SU-DHL-6 (cell line): ENCODE results near the gene PDE6C.

ENCODE experiments used
- H2AFZ ChIP-seq: fragments of 200-600 bp; sonication (generic); 2 replicates; pipeline ENCODE4 v1.6.1; 2014; ENCODE audit warnings: low read depth, mild to moderate bottlenecking, moderate library complexity, mixed read lengths, antibody characterized with exemption, low read length; ENCODE audit not compliant: severe bottlenecking
- H3F3A ChIP-seq: fragments of 200-600 bp; shearing (Covaris generic); 2 replicates; pipeline ENCODE4 v1.6.0; 2016; ENCODE audit warnings: antibody characterized with exemption, mild to moderate bottlenecking; ENCODE audit not compliant: insufficient read depth
- H3K27ac ChIP-seq: fragments of 200-600 bp; sonication (generic); 2 replicates; pipeline ENCODE4 v1.5.1; 2016; ENCODE audit warnings: low read depth, mild to moderate bottlenecking, low read length, moderate library complexity, mixed read lengths
- H3K27me3 ChIP-seq: fragments of 200-600 bp; sonication (generic), shearing (Covaris generic); 2 replicates; pipeline ENCODE4 v1.6.0; 2014; ENCODE audit warnings: mild to moderate bottlenecking, low read length
- H3K36me3 ChIP-seq: fragments of 200-600 bp; sonication (generic); 2 replicates; pipeline ENCODE4 v1.6.1; 2014; ENCODE audit warnings: mild to moderate bottlenecking, low read length, mixed read lengths
- H3K4me2 ChIP-seq: fragments of 300-600, 200-600 bp; shearing (Covaris generic), sonication (generic); 2 replicates; pipeline ENCODE4 v1.6.0; 2014; ENCODE audit warnings: low read length, low read depth, mild to moderate bottlenecking; ENCODE audit not compliant: poor library complexity, severe bottlenecking
- H3K4me3 ChIP-seq: fragments of 200-600 bp; sonication (generic); 2 replicates; pipeline ENCODE4 v1.5.1; 2014; ENCODE audit warnings: antibody characterized with exemption, low read length, mild to moderate bottlenecking, mixed read lengths; ENCODE audit not compliant: insufficient read depth, poor library complexity, severe bottlenecking
- H3K79me2 ChIP-seq: fragments of 200-600 bp; sonication (generic); 2 replicates; pipeline ENCODE4 v1.6.1; 2014; ENCODE audit warnings: mild to moderate bottlenecking, low read length, moderate library complexity; ENCODE audit not compliant: insufficient read depth
- H3K9ac ChIP-seq: fragments of 200-600 bp; sonication (generic); 2 replicates; pipeline ENCODE4 v1.7.0; 2014; ENCODE audit warnings: mild to moderate bottlenecking, low read length
- H3K9me2 ChIP-seq: fragments of 200-600 bp; sonication (generic); replicated peaks from 2 replicates; pipeline ENCODE4 v1.6.1; 2014; ENCODE audit warnings: low read length; ENCODE audit not compliant: insufficient read depth
- H3K9me3 ChIP-seq: fragments of 200-600 bp; sonication (generic); 2 replicates; pipeline ENCODE4 v1.6.1; 2014; ENCODE audit warnings: low read length, mixed read lengths; ENCODE audit not compliant: insufficient read depth
- H4K20me1 ChIP-seq: fragments of 200-600 bp; sonication (generic); 2 replicates; pipeline ENCODE4 v1.6.1; 2014; ENCODE audit warnings: low read depth, mild to moderate bottlenecking, antibody characterized with exemption, low read length, moderate library complexity, mixed read lengths
- CTCF ChIP-seq: fragments of 200-600 bp; sonication (generic); IDR thresholded peaks from one replicate; pipeline ENCODE4 v1.5.1; 2017; ENCODE audit warnings: antibody characterized with exemption, mild to moderate bottlenecking, low read length, moderate library complexity; ENCODE audit not compliant: insufficient read depth, poor library complexity, severe bottlenecking
- EZH2phosphoT487 ChIP-seq: fragments of 200-600 bp; sonication (generic), shearing (Covaris generic); conservative IDR thresholded peaks from 2 replicates; pipeline ENCODE4 v1.6.1; 2018; ENCODE audit warnings: mild to moderate bottlenecking, antibody characterized with exemption, low read length, moderate library complexity, mixed read lengths

Gene PDE6C

GRCh38 chr10:93697207-93697606, 84.9 kb downstream of the PDE6C start:
- Histone ChIP-seq H3K9me3 (no peaks in the 10 kb centered on the region), H2AFZ (no peak overlapping the region), H3K9ac (no peak overlapping the region), H3K27me3 (no peaks in the 10 kb centered on the region), H3K4me3 (no peak overlapping the region), H3K27ac (no peak overlapping the region), H3K79me2 (peaks cover 15% of the 10 kb centered on the region), H3K36me3 (peaks cover 47% of the 10 kb centered on the region; the same call in 1 of the 2 replicates), H3F3A (peaks cover 13% of the 10 kb centered on the region; the same call in 1 of the 2 replicates), H3K9me2 (no peaks in the 10 kb centered on the region), H3K4me2 (no peak overlapping the region), H4K20me1 (no peaks in the 10 kb centered on the region)
- no peak for TF ChIP-seq EZH2phosphoT487
- TF ChIP-seq CTCF: no peak

DNA sequence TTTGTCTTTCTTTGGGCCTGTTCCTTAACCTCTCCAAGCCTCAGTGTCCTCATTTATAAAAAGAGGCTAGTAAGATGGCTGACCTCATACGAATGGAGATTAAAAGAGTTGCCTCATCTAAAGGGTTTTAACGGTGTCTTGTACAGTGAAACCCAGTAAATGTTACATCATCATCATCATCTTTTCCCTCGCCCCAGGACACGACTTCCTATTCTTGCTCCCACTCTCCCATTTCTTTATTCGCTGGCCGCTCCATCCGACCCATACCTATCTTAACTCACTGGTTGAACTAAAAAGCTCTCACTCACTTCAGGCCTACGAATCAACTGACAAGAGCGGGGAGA, 89.5 kb downstream of the PDE6C start:
- peak overlapping the region; percentile 87 for H3K4me3 ChIP-seq
- H4K20me1 ChIP-seq: no peaks in the 10 kb centered on the region
- peak overlapping the region; percentile 86 for H3K4me2 ChIP-seq
- H3F3A ChIP-seq: peaks cover 9% of the 10 kb centered on the region; the same call in 1 of the 2 replicates
- no peaks in the 10 kb centered on the region for H3K9me3 ChIP-seq
- H3K27ac ChIP-seq: peak overlapping the region; percentile 44
- H3K9me2 ChIP-seq: no peaks in the 10 kb centered on the region
- peak overlapping the region; percentile 76 for H2AFZ ChIP-seq
- peaks cover 27% of the 10 kb centered on the region; the same call in 1 of the 2 replicates for H3K36me3 ChIP-seq
- TF ChIP-seq CTCF: no peak
- TF ChIP-seq EZH2phosphoT487: no peak
- peaks cover 5% of the 10 kb centered on the region; the same call in 1 of the 2 replicates for H3K79me2 ChIP-seq
- no peaks in the 10 kb centered on the region for H3K27me3 ChIP-seq
- H3K9ac ChIP-seq: peak overlapping the region; percentile 71

DNA sequence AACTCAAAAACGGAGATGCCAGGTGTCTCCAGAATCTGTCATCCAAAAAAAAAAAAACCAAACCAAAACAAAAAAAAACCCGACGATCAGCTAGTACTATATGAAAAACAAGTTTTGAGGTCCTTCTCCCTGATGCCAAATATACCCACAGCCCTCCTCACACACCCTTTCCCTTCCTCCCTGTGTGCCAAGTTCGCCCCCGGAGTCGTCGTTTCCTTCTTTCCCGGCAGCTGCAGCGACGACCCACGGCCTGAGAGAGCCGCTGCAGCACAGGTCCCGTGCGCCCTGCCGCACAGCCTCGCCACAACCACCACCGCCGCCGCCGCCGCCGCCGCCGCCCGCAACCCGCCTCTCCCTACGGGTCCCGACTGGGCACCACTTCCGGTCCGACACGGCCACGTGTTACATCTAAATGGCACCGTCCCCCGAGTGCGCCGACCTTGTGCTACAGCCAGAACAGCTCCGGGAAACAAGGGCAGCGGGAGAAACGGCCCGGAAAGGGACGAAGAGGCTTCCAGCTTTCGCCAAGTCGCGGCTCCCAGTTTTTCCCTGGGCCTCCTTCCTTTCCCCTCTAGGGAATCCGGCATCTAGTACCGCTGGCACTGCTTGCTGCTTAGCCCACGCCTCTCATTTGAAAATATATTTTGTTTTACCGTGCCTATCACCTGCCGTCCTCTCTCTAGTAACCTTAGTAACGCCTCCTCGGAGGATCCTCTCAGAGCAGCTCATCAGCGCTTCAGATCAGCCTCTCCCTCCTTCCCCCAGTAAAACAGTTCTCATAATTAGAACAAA, 90.1 kb downstream of the PDE6C start, which contains the start of gene FRA10AC1:
Gene FRA10AC1 (minus strand): TSS at position 383 of the 792 bp plus-strand sequence. CDS start 2,486 bp downstream, outside the sequence.
- TF ChIP-seq EZH2phosphoT487: no peak
- no peak for TF ChIP-seq CTCF
- peaks cover 5% of the 10 kb centered on the region; the same call in 1 of the 2 replicates for H3K79me2 ChIP-seq
- peak within 1 kb of the TSS; percentile 99 for H2AFZ ChIP-seq
- peak within 1 kb of the TSS; percentile 94 for H3K4me2 ChIP-seq
- H4K20me1 ChIP-seq: no peaks in the 10 kb centered on the region
- H3K27me3 ChIP-seq: no peaks in the 10 kb centered on the region
- H3K36me3 ChIP-seq: peaks cover 24% of the 10 kb centered on the region; the same call in 1 of the 2 replicates
- peak within 1 kb of the TSS; percentile 87 for H3K4me3 ChIP-seq
- peak within 1 kb of the TSS; percentile 44 for H3K27ac ChIP-seq
- H3K9ac ChIP-seq: peak within 1 kb of the TSS; percentile 71
- H3F3A ChIP-seq: peaks cover 9% of the 10 kb centered on the region; the same call in 1 of the 2 replicates
- no peaks in the 10 kb centered on the region for H3K9me3 ChIP-seq
- no peaks in the 10 kb centered on the region for H3K9me2 ChIP-seq
